ENCODE results near the gene ZNF638.

Gene ZNF638

DNA sequence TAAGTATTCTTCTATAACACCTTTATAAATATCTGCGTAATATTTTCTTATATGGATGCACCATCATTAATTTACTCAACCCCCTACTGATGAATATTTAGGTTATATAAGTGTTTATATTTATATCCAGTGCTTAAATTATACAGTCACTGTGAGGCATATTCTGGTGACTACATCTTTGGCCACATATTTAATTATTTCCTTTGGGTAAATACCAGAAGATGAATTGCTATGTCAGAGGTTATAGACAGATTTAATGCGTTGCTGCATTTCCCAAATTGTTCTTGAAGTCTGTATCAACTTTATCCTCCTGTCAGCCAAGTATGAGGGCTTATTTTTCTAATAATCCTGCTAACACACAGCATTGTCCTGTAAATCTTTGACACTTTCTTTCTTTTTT lies 140.4 kb downstream of the ZNF638 start:
- DNase-seq (ENCODE audit: low read depth in 2 of 2) = no peak

DNA sequence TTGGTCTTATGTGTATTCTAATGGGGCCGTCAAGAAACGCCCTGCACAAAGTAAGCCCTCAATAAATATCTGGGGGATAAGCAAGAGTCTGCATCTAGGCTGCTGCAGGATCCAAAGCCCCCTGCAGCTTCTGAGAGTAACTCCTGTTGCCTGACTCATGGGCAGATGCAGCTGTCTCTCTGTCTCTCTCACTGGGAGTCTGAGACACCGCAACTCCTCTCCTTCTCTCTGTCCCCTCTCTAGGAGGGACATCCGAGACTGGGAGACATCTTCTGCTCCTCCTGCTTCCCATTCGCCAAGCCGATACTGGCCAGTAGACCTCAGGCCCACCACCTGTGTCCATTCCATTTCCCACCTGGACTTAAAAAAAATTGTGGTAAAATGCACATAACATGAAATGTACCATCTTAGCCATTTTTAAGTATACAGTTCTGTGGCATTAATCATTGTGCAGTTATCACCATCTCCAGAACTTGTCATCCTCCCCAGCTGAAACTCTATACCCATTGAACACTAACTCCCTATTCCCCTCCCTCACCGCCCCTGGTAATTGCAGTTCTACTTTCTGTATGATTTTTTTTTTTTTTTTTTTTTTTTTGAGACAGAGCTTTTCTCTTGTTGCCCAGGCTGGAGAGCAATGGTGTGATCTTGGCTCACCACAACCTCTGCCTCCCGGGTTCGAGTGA lies 141.9 kb downstream of the ZNF638 start:
- no peak for DNase-seq (ENCODE audit: low read depth in 2 of 2)

- DNase-seq (ENCODE audit: low read depth in 2 of 2) = no peak
Measured at GRCh38 chr2:71474116-71474743, 142.6 kb downstream of the ZNF638 start.

GRCh38 chr2:71474744-71475397 lies 143.3 kb downstream of the ZNF638 start:
- DNase-seq (ENCODE audit: low read depth in 2 of 2) = no peak

- no peak for DNase-seq (ENCODE audit: low read depth in 2 of 2)
Measured at GRCh38 chr2:71476495-71476894, 144.9 kb downstream of the ZNF638 start.

- no peak for DNase-seq (ENCODE audit: low read depth in 2 of 2)
Measured at GRCh38 chr2:71477231-71477691, 145.7 kb downstream of the ZNF638 start.

DNA sequence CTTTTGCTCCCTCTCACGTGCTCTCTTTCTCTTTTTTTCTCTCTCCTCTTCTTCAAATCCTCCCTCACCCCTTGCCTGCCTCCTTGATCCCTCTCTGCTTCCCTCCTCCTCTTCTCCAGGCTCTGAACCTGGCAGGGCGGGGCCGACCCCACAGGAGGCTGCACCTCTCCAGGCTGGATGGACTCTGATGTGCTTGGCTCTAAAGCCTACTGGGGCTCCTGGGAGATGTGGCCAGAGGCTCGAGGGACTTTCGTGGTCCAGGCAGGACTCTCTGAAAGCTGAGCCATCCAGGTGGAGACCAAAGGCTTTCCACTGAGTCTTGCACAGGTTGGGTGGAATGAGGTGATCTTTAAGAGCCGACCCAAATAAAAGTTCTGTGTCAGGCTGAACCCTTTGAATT lies 147.2 kb downstream of the ZNF638 start:
- no peak for DNase-seq (ENCODE audit: low read depth in 2 of 2)

- no peak for DNase-seq (ENCODE audit: low read depth in 2 of 2)
Measured at GRCh38 chr2:71479261-71479660, 147.7 kb downstream of the ZNF638 start.

DNA sequence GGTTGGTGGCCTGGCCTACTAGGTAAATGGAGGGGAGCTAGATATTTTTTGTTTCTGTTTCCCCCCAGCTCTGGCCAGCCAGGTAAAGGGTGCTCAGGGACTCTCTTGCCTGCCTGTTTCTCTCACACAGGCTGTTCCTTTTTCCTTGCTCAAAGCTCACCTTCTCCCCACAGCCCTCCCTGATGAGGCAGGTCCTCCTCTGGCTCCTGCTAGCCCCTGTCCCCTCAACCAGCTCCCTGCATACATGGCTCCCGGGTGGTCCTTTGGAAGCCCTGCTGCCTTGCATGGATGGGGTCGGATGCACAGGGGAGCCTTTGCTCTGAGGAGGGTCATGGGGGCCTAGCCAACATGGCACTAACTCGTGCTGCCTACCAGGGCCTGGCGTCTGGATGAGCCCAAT lies 149.5 kb downstream of the ZNF638 start:
- DNase-seq (ENCODE audit: low read depth in 2 of 2) = no peak

- DNase-seq (ENCODE audit: low read depth in 2 of 2) = no peak
Measured at GRCh38 chr2:71482055-71482454, 150.5 kb downstream of the ZNF638 start.

DNA sequence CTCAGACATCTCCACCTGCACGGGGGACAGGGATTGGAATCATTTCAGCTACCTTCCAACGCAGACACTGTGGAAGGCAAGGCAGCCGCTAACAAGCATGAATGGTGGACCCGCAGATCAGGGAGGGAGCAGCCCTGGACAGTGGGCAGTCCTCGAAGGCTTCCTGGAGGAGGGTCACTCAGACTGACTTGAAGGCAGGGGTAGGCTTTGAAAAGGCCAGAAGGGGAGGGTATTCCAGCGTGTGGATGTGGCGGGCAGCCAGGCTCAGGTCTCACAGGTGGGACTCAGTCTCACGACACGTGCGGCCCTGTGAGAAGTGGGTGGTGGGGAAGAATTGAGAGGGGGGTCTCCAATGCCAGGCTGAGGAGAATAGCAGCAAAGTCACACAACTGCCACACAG lies 151.7 kb downstream of the ZNF638 start:
- DNase-seq (ENCODE audit: low read depth in 2 of 2) = no peak

DNA sequence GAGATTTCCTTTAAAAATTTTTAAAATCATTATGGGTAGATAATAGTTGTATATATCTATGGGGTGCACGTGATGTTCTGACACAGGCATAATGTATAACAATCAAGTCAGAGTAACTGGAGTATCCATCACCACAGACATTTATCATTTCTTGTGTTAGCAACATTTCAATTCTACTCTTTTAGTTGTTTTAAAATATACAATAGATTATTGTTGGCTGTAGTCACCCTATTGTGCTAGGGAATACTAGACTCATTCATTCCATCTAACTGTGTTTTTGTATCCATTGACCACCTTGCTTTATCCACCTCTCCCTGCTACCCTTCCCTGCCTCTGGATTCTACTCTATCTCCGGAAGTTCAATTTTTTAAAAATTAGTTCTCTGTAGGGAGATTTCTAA lies 152.8 kb downstream of the ZNF638 start:
- DNase-seq (ENCODE audit: low read depth in 2 of 2) = no peak

Measured in stimulated activated CD8-positive, alpha-beta memory T cell treated with anti-CD3 and anti-CD28 coated beads, Interleukin-7, amount 100 ng/mL, for 1 hour (primary cell).